Measurements from ENCODE around the gene NADSYN1.

NADSYN1 gene

DNA sequence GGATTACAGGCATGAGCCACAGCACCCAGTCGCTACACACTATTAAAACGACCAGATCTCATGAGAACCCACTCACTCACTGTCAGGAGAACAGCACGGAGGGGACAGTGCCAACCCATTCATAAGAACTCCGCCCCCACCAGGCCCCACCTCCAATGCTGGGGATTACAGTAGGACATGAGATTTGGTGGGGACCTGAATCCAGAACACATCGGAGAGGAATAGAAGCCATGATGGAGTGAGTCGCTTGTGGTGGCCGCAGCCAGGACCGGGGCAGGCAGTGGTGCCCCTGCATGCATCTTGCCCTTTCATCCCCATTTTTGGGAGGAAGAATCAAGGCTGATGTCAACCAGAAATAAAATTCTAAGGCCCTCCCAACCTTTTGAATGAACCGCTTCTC, 8.7 kb downstream of the NADSYN1 start:
- H3K4me1 ChIP-seq, result no peaks in the 10 kb centered on the region
- no peaks in the 10 kb centered on the region for H3K79me2 ChIP-seq
- no peaks in the 10 kb centered on the region for H3K27me3 ChIP-seq (ENCODE audit: control insufficient read depth, insufficient read depth, low read length)
- no peaks in the 10 kb centered on the region for H3K36me3 ChIP-seq (ENCODE audit: control insufficient read depth, insufficient read depth, low read length)
- TF ChIP-seq, protein P1, sequence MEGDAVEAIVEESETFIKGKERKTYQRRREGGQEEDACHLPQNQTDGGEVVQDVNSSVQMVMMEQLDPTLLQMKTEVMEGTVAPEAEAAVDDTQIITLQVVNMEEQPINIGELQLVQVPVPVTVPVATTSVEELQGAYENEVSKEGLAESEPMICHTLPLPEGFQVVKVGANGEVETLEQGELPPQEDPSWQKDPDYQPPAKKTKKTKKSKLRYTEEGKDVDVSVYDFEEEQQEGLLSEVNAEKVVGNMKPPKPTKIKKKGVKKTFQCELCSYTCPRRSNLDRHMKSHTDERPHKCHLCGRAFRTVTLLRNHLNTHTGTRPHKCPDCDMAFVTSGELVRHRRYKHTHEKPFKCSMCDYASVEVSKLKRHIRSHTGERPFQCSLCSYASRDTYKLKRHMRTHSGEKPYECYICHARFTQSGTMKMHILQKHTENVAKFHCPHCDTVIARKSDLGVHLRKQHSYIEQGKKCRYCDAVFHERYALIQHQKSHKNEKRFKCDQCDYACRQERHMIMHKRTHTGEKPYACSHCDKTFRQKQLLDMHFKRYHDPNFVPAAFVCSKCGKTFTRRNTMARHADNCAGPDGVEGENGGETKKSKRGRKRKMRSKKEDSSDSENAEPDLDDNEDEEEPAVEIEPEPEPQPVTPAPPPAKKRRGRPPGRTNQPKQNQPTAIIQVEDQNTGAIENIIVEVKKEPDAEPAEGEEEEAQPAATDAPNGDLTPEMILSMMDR (IDR thresholded peaks at IDR 0.05), result no peak
- no peak overlapping the region for H3K4me2 ChIP-seq (ENCODE audit: low read length)
- no peaks in the 10 kb centered on the region for H3K9me3 ChIP-seq (ENCODE audit: control insufficient read depth, low read length)
- no peak overlapping the region for H3K9ac ChIP-seq
- H2AFZ ChIP-seq, result no peak overlapping the region
- no peak overlapping the region for H3K4me3 ChIP-seq (ENCODE audit: low read depth, low read length)
- H3K27ac ChIP-seq, result no peak overlapping the region

DNA sequence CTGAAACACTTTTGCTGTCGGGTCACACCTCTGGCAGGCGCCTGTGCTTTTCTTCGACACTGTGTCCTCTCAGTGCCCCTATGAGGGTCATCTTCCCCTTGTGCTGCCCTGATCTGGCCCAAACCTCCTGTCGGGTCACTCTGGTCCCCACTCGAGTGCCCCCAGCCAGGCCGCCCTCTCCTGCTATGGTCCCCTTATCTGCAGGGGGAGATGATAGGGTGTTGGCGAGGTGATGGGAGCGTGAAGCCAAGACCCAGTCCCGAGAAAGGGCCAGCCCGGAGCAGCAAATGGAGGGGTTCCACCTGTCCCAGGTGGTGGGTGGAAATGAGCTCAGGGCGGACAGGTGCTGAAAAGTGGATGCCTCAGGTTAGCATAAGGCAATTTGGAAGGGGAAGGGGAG, 9.7 kb downstream of the NADSYN1 start:
- Histone ChIP-seq H3K36me3 (ENCODE audit: control insufficient read depth, insufficient read depth, low read length) (no peaks in the 10 kb centered on the region), H2AFZ (no peak overlapping the region), H3K27me3 (ENCODE audit: control insufficient read depth, insufficient read depth, low read length) (no peaks in the 10 kb centered on the region), H3K4me3 (ENCODE audit: low read depth, low read length) (no peak overlapping the region), H3K4me2 (ENCODE audit: low read length) (no peak overlapping the region), H3K9me3 (ENCODE audit: control insufficient read depth, low read length) (no peaks in the 10 kb centered on the region), H3K79me2 (no peaks in the 10 kb centered on the region), H3K4me1 (no peaks in the 10 kb centered on the region), H3K27ac (no peak overlapping the region), H3K9ac (no peak overlapping the region)
- TF ChIP-seq, protein P1 (IDR thresholded peaks at IDR 0.05), result no peak

DNA sequence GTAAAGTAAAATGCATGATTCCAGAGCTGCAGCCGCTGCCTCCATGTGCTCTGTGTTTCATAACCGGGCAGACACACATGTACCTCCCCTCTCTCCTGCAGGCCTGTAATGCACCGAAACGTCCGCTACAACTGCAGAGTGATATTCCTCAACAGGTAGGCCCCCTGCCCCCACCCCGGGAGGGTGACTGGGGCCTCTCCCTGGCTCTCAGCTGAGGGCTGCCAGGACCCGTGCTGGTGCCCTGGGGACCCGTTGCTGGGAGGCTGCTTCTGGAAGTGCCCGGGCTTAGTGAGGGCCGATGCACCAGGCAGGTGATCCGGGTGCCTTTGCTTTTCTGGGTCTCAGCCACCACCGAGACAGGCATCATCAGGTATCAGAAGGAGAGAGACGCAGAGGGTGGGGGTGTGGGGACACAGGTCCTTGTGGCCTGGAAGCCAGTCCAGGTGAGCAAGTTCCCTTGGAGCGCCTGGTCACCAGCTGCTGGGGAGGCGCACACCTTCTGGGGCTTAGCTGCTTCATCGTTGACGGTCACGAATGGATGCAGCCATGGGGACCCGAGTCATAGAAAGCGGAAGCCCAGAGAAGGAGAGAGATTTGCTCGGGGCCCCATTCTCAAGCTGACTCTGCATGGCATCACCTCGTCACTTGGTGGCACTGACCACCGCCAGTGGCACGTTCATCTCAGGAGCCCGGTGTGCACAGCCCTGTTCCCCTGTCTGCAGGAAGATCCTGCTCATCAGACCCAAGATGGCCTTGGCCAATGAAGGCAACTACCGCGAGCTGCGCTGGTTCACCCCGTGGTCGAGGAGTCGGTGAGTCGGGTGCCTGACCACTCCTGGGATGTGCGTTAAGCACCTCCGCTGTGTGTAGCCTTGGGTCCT, 10.6 kb downstream of the NADSYN1 start:
- no peaks in the 10 kb centered on the region for H3K79me2 ChIP-seq
- no peak overlapping the region for H2AFZ ChIP-seq
- no peak overlapping the region for H3K27ac ChIP-seq
- H3K36me3 ChIP-seq (ENCODE audit: control insufficient read depth, insufficient read depth, low read length), result no peaks in the 10 kb centered on the region
- no peak overlapping the region for H3K9ac ChIP-seq
- no peaks in the 10 kb centered on the region for H3K27me3 ChIP-seq (ENCODE audit: control insufficient read depth, insufficient read depth, low read length)
- H3K4me3 ChIP-seq (ENCODE audit: low read depth, low read length), result no peak overlapping the region
- TF ChIP-seq, protein P1 (IDR thresholded peaks at IDR 0.05), result no peak
- H3K9me3 ChIP-seq (ENCODE audit: control insufficient read depth, low read length), result no peaks in the 10 kb centered on the region
- H3K4me1 ChIP-seq, result no peaks in the 10 kb centered on the region
- H3K4me2 ChIP-seq (ENCODE audit: low read length), result no peak overlapping the region

DNA sequence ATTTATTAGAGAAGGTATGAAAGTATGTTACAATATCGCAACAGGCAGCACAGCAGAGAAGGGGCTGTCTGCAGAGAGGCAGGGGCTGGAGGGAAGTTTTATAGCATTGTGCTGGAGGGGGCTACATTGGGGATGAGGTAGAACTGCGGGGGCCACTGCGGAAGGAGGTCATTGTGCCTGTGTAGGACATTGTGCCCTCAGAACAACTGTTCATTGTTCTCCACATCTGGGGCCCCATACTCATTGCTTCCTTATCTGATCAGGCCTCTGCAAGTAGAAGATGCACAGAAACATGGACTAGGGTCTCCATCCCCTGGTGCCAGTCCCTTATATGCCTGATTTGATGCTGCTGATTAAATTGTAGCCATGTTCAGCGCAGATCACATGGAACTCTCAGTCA, 12.1 kb downstream of the NADSYN1 start:
- TF ChIP-seq, protein P1 (IDR thresholded peaks at IDR 0.05), result no peak
- Histone ChIP-seq H2AFZ (no peak overlapping the region), H3K4me2 (ENCODE audit: low read length) (no peak overlapping the region), H3K4me3 (ENCODE audit: low read depth, low read length) (no peak overlapping the region), H3K27ac (no peak overlapping the region), H3K4me1 (no peaks in the 10 kb centered on the region), H3K79me2 (no peaks in the 10 kb centered on the region), H3K27me3 (ENCODE audit: control insufficient read depth, insufficient read depth, low read length) (no peaks in the 10 kb centered on the region), H3K9me3 (ENCODE audit: control insufficient read depth, low read length) (no peaks in the 10 kb centered on the region), H3K9ac (no peak overlapping the region), H3K36me3 (ENCODE audit: control insufficient read depth, insufficient read depth, low read length) (no peaks in the 10 kb centered on the region)

DNA sequence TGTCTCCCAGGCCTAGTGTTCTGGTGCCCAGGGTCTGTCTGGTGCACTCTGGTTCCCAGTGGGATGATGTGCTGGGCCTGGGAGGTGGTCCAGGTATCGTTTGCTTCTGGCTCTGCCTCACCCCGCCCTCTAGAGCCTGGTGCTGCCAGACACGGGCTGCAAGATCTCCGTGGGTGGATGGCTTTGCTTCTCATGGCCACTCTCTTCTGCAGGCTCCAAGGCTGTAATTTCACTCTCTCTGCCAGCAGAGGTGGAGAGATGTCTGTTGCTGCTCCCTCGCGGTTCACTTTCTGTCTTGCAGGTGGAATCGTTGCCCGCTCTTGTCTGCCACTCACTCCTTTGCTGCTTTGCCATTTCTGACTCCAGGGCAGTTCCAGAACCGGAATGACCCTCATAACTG, 13.4 kb downstream of the NADSYN1 start:
- Histone ChIP-seq H3K9me3 (ENCODE audit: control insufficient read depth, low read length) (no peaks in the 10 kb centered on the region), H3K79me2 (no peaks in the 10 kb centered on the region), H3K4me3 (ENCODE audit: low read depth, low read length) (no peak overlapping the region), H3K36me3 (ENCODE audit: control insufficient read depth, insufficient read depth, low read length) (no peaks in the 10 kb centered on the region), H3K4me1 (no peaks in the 10 kb centered on the region), H3K9ac (no peak overlapping the region), H3K4me2 (ENCODE audit: low read length) (no peak overlapping the region), H2AFZ (no peak overlapping the region), H3K27ac (no peak overlapping the region), H3K27me3 (ENCODE audit: control insufficient read depth, insufficient read depth, low read length) (no peaks in the 10 kb centered on the region)
- TF ChIP-seq, protein P1 (IDR thresholded peaks at IDR 0.05), result no peak
